GM23248 (cell line): Measurements from ENCODE around the gene KIAA1191. TPM values are rescaled to one million over a fixed set of nuclear protein-coding genes. Genes with fewer than 3 reads are reported as not detected.

Source experiments
- DNase-seq: peaks from one replicate; pipeline ENCODE4 v3.0.0-alpha.2; 2015
- H2AFZ ChIP-seq: fragments of 200-600 bp; sonication (generic); 2 replicates; pipeline ENCODE4 v1.6.1; 2016; ENCODE audit warnings: antibody characterized with exemption
- H3F3A ChIP-seq: fragments of 200-600 bp; sonication (generic); 2 replicates; pipeline ENCODE4 v1.6.1; 2016; ENCODE audit warnings: mild to moderate bottlenecking, antibody characterized with exemption, mixed run types; ENCODE audit not compliant: insufficient read depth
- H3K27ac ChIP-seq: fragments of 200-600 bp; sonication (generic); 2 replicates; pipeline ENCODE4 v1.5.1; 2016; ENCODE audit warnings: mild to moderate bottlenecking
- H3K27me3 ChIP-seq: fragments of 200-600 bp; sonication (generic); replicated peaks from 2 replicates; pipeline ENCODE4 v1.6.1; 2016; ENCODE audit warnings: mild to moderate bottlenecking; ENCODE audit not compliant: insufficient read depth
- H3K36me3 ChIP-seq: fragments of 200-600 bp; sonication (generic); 2 replicates; pipeline ENCODE4 v1.6.1; 2016; ENCODE audit warnings: low read depth, mild to moderate bottlenecking
- H3K4me1 ChIP-seq: fragments of 200-600 bp; sonication (generic); 2 replicates; pipeline ENCODE4 v1.6.1; 2016; ENCODE audit warnings: mild to moderate bottlenecking; ENCODE audit not compliant: insufficient read depth
- H3K4me2 ChIP-seq: fragments of 200-600 bp; sonication (generic); one replicate; pipeline ENCODE4 v1.6.1; 2016; ENCODE audit warnings: mild to moderate bottlenecking; ENCODE audit not compliant: unreplicated experiment
- H3K4me3 ChIP-seq: fragments of 200-600 bp; sonication (generic); 2 replicates; pipeline ENCODE4 v1.5.1; 2016; ENCODE audit warnings: mild to moderate bottlenecking
- H3K79me2 ChIP-seq: fragments of 200-600 bp; sonication (generic); 2 replicates; pipeline ENCODE4 v1.6.1; 2016; ENCODE audit warnings: mild to moderate bottlenecking; ENCODE audit not compliant: insufficient read depth
- H3K9ac ChIP-seq: fragments of 200-600 bp; sonication (generic); 2 replicates; pipeline ENCODE4 v1.6.1; 2016; ENCODE audit warnings: mild to moderate bottlenecking
- H3K9me2 ChIP-seq: fragments of 200-600 bp; sonication (generic); 2 replicates; pipeline ENCODE4 v1.6.1; 2016; ENCODE audit warnings: mixed run types, mild to moderate bottlenecking, moderate library complexity; ENCODE audit not compliant: insufficient read depth
- H3K9me3 ChIP-seq: fragments of 200-600 bp; sonication (generic); one replicate; pipeline ENCODE4 v1.6.1; 2017; ENCODE audit warnings: low read depth
- H4K20me1 ChIP-seq: fragments of 200-600 bp; sonication (generic); 2 replicates; pipeline ENCODE4 v1.6.0; 2016; ENCODE audit not compliant: insufficient read depth
- EZH2 ChIP-seq: fragments of 200-600 bp; sonication (generic); IDR thresholded peaks from 2 replicates; pipeline ENCODE4 v1.6.1; 2018; ENCODE audit warnings: antibody characterized with exemption, mild to moderate bottlenecking; ENCODE audit not compliant: insufficient read depth, poor library complexity, severe bottlenecking
- EZH2phosphoT487 ChIP-seq: fragments of 200-600 bp; sonication (generic); IDR thresholded peaks from 2 replicates; pipeline ENCODE4 v1.6.1; 2018; ENCODE audit warnings: antibody characterized with exemption, moderate library complexity, mild to moderate bottlenecking, low read depth; ENCODE audit not compliant: insufficient read depth
- WGBS, 2 experiments: methylation state at CpG; one replicate each; pipeline ENCODE4 v1.1.6; 2015 to 2017; ENCODE audit warnings: low lambda C conversion rate in 2 of 2, low coverage in 1 of 2; ENCODE audit errors: missing lambda C conversion rate in 2 of 2; 5-methylcytosine and 5-hydroxymethylcytosine counted together
- in situ Hi-C: fragments of 300-500 bp; cut with MboI; formaldehyde crosslinking; loops from 2 replicates; pipeline ENCODE4 v1.15.0; 2020
- polyA plus RNA-seq: library from polyadenylated mRNA; unstranded; fragments of >200 nt; fragmentation: Nextera tagmentation; extraction: Ambion mirVana; gene quantifications from 2 replicates; pipeline ENCODE4 v1.2.1, GENCODE V29; 2016
- total RNA-seq: library from RNA; depleted of rRNA; stranded (reverse); fragments of >200 nt; shearing (Covaris generic); gene quantifications from 2 replicates; pipeline ENCODE4 v1.2.3, GENCODE V29; 2014

KIAA1191 gene
- total and polyA plus RNA-seq, 2 experiments from 2014 or later, result 110 to 114 TPM

- no peaks in the 10 kb centered on the region for H4K20me1 ChIP-seq
- no peak overlapping the region for H3K4me3 ChIP-seq
- in situ Hi-C loops, result no loop called here
- no peaks in the 10 kb centered on the region for H3K9me3 ChIP-seq
- H3K4me2 ChIP-seq, result no peak overlapping the region
- no peak overlapping the region for H3K9ac ChIP-seq
- H3K27me3 ChIP-seq, result no peaks in the 10 kb centered on the region
- no peak for TF ChIP-seq EZH2
- TF ChIP-seq EZH2phosphoT487, result no peak
- H3K4me1 ChIP-seq, result peaks cover 15% of the 10 kb centered on the region; the same call in 1 of the 2 replicates
- WGBS, 2 experiments, result 76 to 83% methylated on average over 9 of the region's 9 CpGs
- H2AFZ ChIP-seq, result no peak overlapping the region
- peaks cover 45% of the 10 kb centered on the region for H3K79me2 ChIP-seq
- H3K27ac ChIP-seq, result no peak overlapping the region
- H3F3A ChIP-seq, result 0 out of 2 replicates have a peak, but pooled peaks cover 11% of the 10 kb centered on the region
- H3K9me2 ChIP-seq, result no peaks in the 10 kb centered on the region
- no peak for DNase-seq
- H3K36me3 ChIP-seq, result peaks cover 19% of the 10 kb centered on the region; the same call in 1 of the 2 replicates
Observed at GRCh38 chr5:176383961-176384360, 22.4 kb upstream of the KIAA1191 start.

- no peak overlapping the region for H3K4me3 ChIP-seq
- H3K9me2 ChIP-seq, result no peaks in the 10 kb centered on the region
- H2AFZ ChIP-seq, result no peak overlapping the region
- 88 to 89% methylated on average over 15 of the region's 15 CpGs for WGBS, 2 experiments
- DNase-seq, result no peak
- no peaks in the 10 kb centered on the region for H3K27me3 ChIP-seq
- peaks cover 19% of the 10 kb centered on the region; the same call in 1 of the 2 replicates for H3K36me3 ChIP-seq
- TF ChIP-seq EZH2 (no peak), EZH2phosphoT487 (no peak)
- peaks cover 45% of the 10 kb centered on the region for H3K79me2 ChIP-seq
- H3K27ac ChIP-seq, result no peak overlapping the region
- no peaks in the 10 kb centered on the region for H4K20me1 ChIP-seq
- peaks cover 15% of the 10 kb centered on the region; the same call in 1 of the 2 replicates for H3K4me1 ChIP-seq
- in situ Hi-C loops, result no loop called here
- H3F3A ChIP-seq, result 0 out of 2 replicates have a peak, but pooled peaks cover 11% of the 10 kb centered on the region
- no peak overlapping the region for H3K9ac ChIP-seq
- no peaks in the 10 kb centered on the region for H3K9me3 ChIP-seq
- no peak overlapping the region for H3K4me2 ChIP-seq
Observed at GRCh38 chr5:176383248-176383905, 21.8 kb upstream of the KIAA1191 start.

GRCh38 chr5:176382721-176383120 is 21.2 kb upstream of the KIAA1191 start:
- Histone ChIP-seq H3K4me1 (peaks cover 15% of the 10 kb centered on the region; the same call in 1 of the 2 replicates), H2AFZ (no peak overlapping the region), H3K9me3 (no peaks in the 10 kb centered on the region), H3K27ac (no peak overlapping the region), H3K36me3 (peaks cover 19% of the 10 kb centered on the region; the same call in 1 of the 2 replicates), H3F3A (0 out of 2 replicates have a peak, but pooled peaks cover 11% of the 10 kb centered on the region), H3K4me2 (no peak overlapping the region), H3K27me3 (no peaks in the 10 kb centered on the region), H3K4me3 (no peak overlapping the region), H3K9me2 (no peaks in the 10 kb centered on the region), H3K9ac (no peak overlapping the region), H3K79me2 (peaks cover 39% of the 10 kb centered on the region), H4K20me1 (no peaks in the 10 kb centered on the region)
- no peak for TF ChIP-seq EZH2phosphoT487
- no peak for TF ChIP-seq EZH2
- in situ Hi-C loops, result no loop called here
- DNase-seq, result no peak
- 84 to 87% methylated on average over 3 of the region's 3 CpGs for WGBS, 2 experiments

GRCh38 chr5:176381979-176382378 is 20.4 kb upstream of the KIAA1191 start:
- peaks cover 19% of the 10 kb centered on the region; the same call in 1 of the 2 replicates for H3K36me3 ChIP-seq

More at GRCh38 chr5:176381979-176382378, 20.4 kb upstream of the KIAA1191 start:
- H3K4me1 ChIP-seq, result peaks cover 11% of the 10 kb centered on the region; the same call in 1 of the 2 replicates
- TF ChIP-seq EZH2 (no peak), EZH2phosphoT487 (no peak)
- H3K9me3 ChIP-seq, result no peaks in the 10 kb centered on the region
- no peak for DNase-seq
- no peak overlapping the region for H2AFZ ChIP-seq
- WGBS, 2 experiments, result 100% methylated on average over 3 of the region's 3 CpGs
- H3K27ac ChIP-seq, result no peak overlapping the region
- no peak overlapping the region for H3K4me3 ChIP-seq
- no peaks in the 10 kb centered on the region for H3K9me2 ChIP-seq
- H3K79me2 ChIP-seq, result peaks cover 31% of the 10 kb centered on the region
- H3K9ac ChIP-seq, result no peak overlapping the region
- 0 out of 2 replicates have a peak, but pooled peaks cover 11% of the 10 kb centered on the region for H3F3A ChIP-seq
- H3K4me2 ChIP-seq, result no peak overlapping the region
- no peaks in the 10 kb centered on the region for H3K27me3 ChIP-seq
- in situ Hi-C loops, result no loop called here
- H4K20me1 ChIP-seq, result no peaks in the 10 kb centered on the region
